HEK293 (cell line): Measurements from ENCODE around the gene LRFN2.
A peak's percentile ranks its signal among the peaks of the same experiment; 100 is the strongest.

ENCODE experiments used
- CTCF ChIA-PET: fragments of 350-600 bp; formaldehyde crosslinking; extraction: SDS; loops from one replicate; lab custom pipeline; 2021; ENCODE audit warnings: antibody characterized with exemption; lab: Yijun Ruan, JAX
- POLR2A ChIA-PET: fragments of 300-600 bp; formaldehyde crosslinking; extraction: SDS; loops from one replicate; lab custom pipeline; 2020; ENCODE audit warnings: antibody characterized with exemption, inconsistent platforms; lab: Yijun Ruan, JAX
- H3K27ac ChIP-seq: fragments of 200-500 bp; sonication (Bioruptor generic); 2 replicates; pipeline ENCODE4 v1.5.1; 2014; ENCODE audit warnings: low read depth, low read length, control low read depth, inconsistent platforms; ENCODE audit errors: extremely low read depth
- H3K36me3 ChIP-seq, 2 experiments: fragments of 200-500 bp in 1 of 2; sonication (Bioruptor generic) in 1 of 2; 1 replicate in 1 of 2; 2 replicates in 1 of 2; pipeline ENCODE4 v1.5.1; 2014 to 2017; ENCODE audit warnings: inconsistent platforms in 2 of 2, low read length in 2 of 2; ENCODE audit not compliant: control insufficient read depth in 2 of 2, insufficient read depth in 1 of 2
- H3K4me1 ChIP-seq: fragments of 200-500 bp; sonication (Bioruptor generic); 2 replicates; pipeline ENCODE4 v1.5.1; 2014; ENCODE audit warnings: mild to moderate bottlenecking, low read length, inconsistent platforms; ENCODE audit not compliant: control insufficient read depth, insufficient read depth
- H3K4me3 ChIP-seq: 2 replicates; pipeline ENCODE4 v1.5.1; 2011; ENCODE audit warnings: low read depth, mild to moderate bottlenecking, control low read depth, low read length, moderate library complexity
- H3K9me3 ChIP-seq: fragments of 200-500 bp; sonication (Bioruptor generic); 2 replicates; pipeline ENCODE4 v1.5.1; 2014; ENCODE audit warnings: low read depth, low read length, inconsistent platforms; ENCODE audit not compliant: control insufficient read depth, insufficient read depth
- BCL11A ChIP-seq: fragments of 450-650 bp; formaldehyde crosslinking; IDR thresholded peaks from 2 replicates; pipeline ENCODE4 v1.5.1; 2016; ENCODE audit warnings: low read depth, missing biosample characterization, missing genetic modification characterization
- GLIS2 ChIP-seq: fragments of 450-650 bp; formaldehyde crosslinking; IDR thresholded peaks from 2 replicates; pipeline ENCODE4 v1.5.1; 2016; ENCODE audit warnings: missing biosample characterization, missing genetic modification characterization
- ZBTB20 ChIP-seq: fragments of 450-650 bp; formaldehyde crosslinking; IDR thresholded peaks from 2 replicates; pipeline ENCODE4 v1.5.1; 2016; ENCODE audit warnings: missing biosample characterization, missing genetic modification characterization
- ZBTB7A ChIP-seq: fragments of 450-650 bp; formaldehyde crosslinking; IDR thresholded peaks from 2 replicates; pipeline ENCODE4 v1.5.1; 2016; ENCODE audit warnings: low read depth, missing biosample characterization, missing genetic modification characterization
- ZFP37 ChIP-seq: fragments of 450-650 bp; formaldehyde crosslinking; IDR thresholded peaks from 2 replicates; pipeline ENCODE4 v1.5.1; 2016; ENCODE audit warnings: missing biosample characterization, missing genetic modification characterization
- ZNF114 ChIP-seq: fragments of 450-650 bp; formaldehyde crosslinking; IDR thresholded peaks from 2 replicates; pipeline ENCODE4 v1.5.0; 2017; ENCODE audit warnings: missing biosample characterization, missing genetic modification characterization
- ZNF311 ChIP-seq: fragments of 450-650 bp; formaldehyde crosslinking; IDR thresholded peaks from 2 replicates; pipeline ENCODE4 v1.5.1; 2017; ENCODE audit warnings: missing biosample characterization, missing genetic modification characterization, borderline replicate concordance
- ZNF335 ChIP-seq: fragments of 450-650 bp; formaldehyde crosslinking; conservative IDR thresholded peaks from 2 replicates; pipeline ENCODE4 v1.5.1; 2016; ENCODE audit warnings: missing biosample characterization, missing genetic modification characterization
- ZNF341 ChIP-seq: fragments of 450-650 bp; formaldehyde crosslinking; IDR thresholded peaks from 2 replicates; pipeline ENCODE4; 2016; ENCODE audit warnings: low read depth, missing biosample characterization, missing genetic modification characterization
- ZNF571 ChIP-seq: fragments of 450-650 bp; formaldehyde crosslinking; IDR thresholded peaks from 2 replicates; pipeline ENCODE4 v1.5.0; 2017; ENCODE audit warnings: missing biosample characterization, missing genetic modification characterization
- ZNF776 ChIP-seq: fragments of 450-650 bp; formaldehyde crosslinking; IDR thresholded peaks from 2 replicates; pipeline ENCODE4 v1.5.0; 2017; ENCODE audit warnings: missing biosample characterization, missing genetic modification characterization, borderline replicate concordance
- ZNF791 ChIP-seq: fragments of 450-650 bp; formaldehyde crosslinking; IDR thresholded peaks from 2 replicates; pipeline ENCODE4 v1.5.1; 2016; ENCODE audit warnings: missing biosample characterization, missing genetic modification characterization
- TF ChIP-seq, protein P1 (sequence below): fragments of 450-650 bp; formaldehyde crosslinking; IDR thresholded peaks from 2 replicates; pipeline ENCODE4 v1.5.1; 2016; ENCODE audit warnings: missing biosample characterization, missing genetic modification characterization, low read depth
- TF ChIP-seq, protein P2 (sequence below): fragments of 450-650 bp; formaldehyde crosslinking; IDR thresholded peaks from 2 replicates; pipeline ENCODE4 v1.5.1; 2017; ENCODE audit warnings: missing biosample characterization, missing genetic modification characterization
- TF ChIP-seq, protein P3 (sequence below): fragments of 450-650 bp; formaldehyde crosslinking; IDR thresholded peaks from 2 replicates; pipeline ENCODE4 v1.5.1; 2016; ENCODE audit warnings: missing biosample characterization, missing genetic modification characterization
- TF ChIP-seq, protein P4 (sequence below): fragments of 450-650 bp; formaldehyde crosslinking; IDR thresholded peaks from 2 replicates; pipeline ENCODE4 v1.5.1; 2016; ENCODE audit warnings: missing biosample characterization, missing genetic modification characterization

The LRFN2 gene

DNA sequence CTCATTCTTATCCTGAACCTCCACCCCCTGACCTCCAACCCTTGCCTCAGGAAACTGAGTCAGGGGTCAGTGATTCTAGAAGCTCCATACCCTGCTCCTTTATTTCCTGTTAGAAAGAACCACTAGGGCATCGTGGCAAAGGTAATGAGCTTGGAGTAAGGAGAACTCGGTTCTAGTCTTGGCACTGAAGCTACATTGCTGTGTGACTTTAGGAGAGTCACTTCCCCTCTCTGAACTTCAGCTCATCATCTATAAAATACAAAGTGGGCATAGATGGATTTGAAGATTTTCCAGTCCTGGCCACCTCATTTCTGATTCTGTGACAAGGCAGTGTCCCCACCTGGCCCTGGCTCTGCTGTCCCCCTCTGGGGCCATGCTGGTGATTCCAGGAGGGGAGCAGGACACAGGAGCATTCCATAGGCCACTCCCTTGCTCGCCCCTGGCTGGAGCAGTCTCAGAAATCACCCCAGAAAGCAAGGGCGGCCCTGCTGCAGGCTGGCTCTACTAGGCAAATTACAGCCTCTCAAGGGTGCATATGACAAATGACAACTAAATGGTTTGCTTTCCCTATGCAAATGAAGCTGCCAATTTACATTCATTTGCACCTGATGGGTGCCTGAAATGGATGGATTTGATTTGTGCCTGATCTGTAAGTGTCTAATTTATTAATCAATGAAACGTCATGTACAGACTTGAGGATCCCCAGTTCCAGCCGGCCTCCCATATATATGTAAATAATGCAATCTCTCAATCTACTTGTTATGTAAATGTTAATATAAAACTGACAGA lies 62.2 kb downstream of the LRFN2 start:
- no peaks in the 10 kb centered on the region for H3K9me3 ChIP-seq
- no peak for TF ChIP-seq ZBTB7A (tag by site-specific recombination)
- TF ChIP-seq BCL11A (tag by site-specific recombination) = no peak
- POLR2A ChIA-PET = no interaction called here
- no peaks in the 10 kb centered on the region for H3K4me1 ChIP-seq
- CTCF ChIA-PET = interaction anchor here (0.5 to 1.1 kb wide), 2 partner anchors 196 to 464 kb away, joined by 3 read pairs; no protein-coding TSS in a partner anchor
- no peaks in the 10 kb centered on the region for H3K36me3 ChIP-seq
- H3K4me3 ChIP-seq = no peak overlapping the region
- H3K27ac ChIP-seq = no peak overlapping the region

DNA sequence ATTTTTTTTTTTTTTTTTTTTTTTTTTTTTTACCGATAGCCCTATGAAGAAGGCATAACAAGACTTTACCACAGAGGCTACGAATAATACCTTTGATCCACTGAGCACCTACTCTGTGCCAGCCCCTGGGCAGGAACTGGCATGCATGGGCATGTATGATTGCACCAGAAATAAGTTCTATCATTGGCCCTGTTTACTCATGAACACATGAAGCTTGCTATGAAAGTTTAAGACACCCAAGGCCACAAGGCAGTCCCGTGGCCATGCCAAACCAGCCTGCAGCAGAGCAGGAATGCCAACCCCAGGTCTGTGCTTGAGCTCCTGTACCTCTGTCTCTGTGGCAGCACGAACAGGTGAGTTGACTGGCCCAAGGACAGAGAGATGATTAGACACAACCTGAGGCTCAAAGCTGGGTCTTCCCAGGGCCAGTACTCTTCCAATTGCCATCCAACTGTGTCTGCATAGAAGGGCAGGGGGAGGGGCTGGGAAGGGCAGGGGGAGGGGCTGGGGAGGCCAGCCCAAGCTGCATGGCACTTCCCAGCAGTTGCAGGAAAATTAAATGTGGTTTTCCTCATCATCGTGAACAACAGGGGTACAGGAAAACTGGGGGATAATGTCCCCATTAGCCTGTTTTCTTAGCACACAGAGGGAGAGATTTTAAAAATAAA lies 63.5 kb downstream of the LRFN2 start:
- H3K27ac ChIP-seq = no peak overlapping the region
- H3K4me3 ChIP-seq = no peak overlapping the region
- ChIA-PET CTCF (no interaction called here), POLR2A (no interaction called here)
- H3K9me3 ChIP-seq = no peaks in the 10 kb centered on the region
- no peaks in the 10 kb centered on the region for H3K4me1 ChIP-seq
- TF ChIP-seq, protein P1, sequence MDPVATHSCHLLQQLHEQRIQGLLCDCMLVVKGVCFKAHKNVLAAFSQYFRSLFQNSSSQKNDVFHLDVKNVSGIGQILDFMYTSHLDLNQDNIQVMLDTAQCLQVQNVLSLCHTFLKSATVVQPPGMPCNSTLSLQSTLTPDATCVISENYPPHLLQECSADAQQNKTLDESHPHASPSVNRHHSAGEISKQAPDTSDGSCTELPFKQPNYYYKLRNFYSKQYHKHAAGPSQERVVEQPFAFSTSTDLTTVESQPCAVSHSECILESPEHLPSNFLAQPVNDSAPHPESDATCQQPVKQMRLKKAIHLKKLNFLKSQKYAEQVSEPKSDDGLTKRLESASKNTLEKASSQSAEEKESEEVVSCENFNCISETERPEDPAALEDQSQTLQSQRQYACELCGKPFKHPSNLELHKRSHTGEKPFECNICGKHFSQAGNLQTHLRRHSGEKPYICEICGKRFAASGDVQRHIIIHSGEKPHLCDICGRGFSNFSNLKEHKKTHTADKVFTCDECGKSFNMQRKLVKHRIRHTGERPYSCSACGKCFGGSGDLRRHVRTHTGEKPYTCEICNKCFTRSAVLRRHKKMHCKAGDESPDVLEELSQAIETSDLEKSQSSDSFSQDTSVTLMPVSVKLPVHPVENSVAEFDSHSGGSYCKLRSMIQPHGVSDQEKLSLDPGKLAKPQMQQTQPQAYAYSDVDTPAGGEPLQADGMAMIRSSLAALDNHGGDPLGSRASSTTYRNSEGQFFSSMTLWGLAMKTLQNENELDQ (tag by site-specific recombination) = no peak
- peak; percentile 33; the same call in 1 of the 2 replicates for TF ChIP-seq ZNF341 (tag by site-specific recombination)
- no peak for TF ChIP-seq ZNF571 (tag by site-specific recombination)
- H3K36me3 ChIP-seq = no peaks in the 10 kb centered on the region

DNA sequence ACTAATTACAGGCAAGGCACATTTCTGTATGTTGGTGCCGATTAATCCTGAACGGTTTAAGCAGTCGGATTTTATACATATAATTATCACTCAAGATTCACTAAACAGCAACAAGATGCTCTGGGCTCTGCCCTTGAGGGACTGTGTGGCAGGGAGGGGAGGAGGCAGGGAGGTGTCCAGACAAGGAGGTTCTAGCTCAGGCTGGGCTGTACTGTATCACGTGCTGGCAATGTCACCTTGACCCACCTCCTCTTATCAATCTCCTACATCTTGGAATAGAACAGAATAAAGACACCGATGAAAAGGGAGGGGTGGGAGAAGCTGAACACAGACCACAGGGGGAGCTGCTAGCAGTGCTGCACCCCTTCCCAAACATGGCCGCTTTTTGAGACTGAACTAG lies 65.7 kb downstream of the LRFN2 start:
- H3K27ac ChIP-seq = no peak overlapping the region
- no peaks in the 10 kb centered on the region for H3K36me3 ChIP-seq
- H3K4me3 ChIP-seq = no peak overlapping the region
- no peaks in the 10 kb centered on the region for H3K9me3 ChIP-seq
- no peaks in the 10 kb centered on the region for H3K4me1 ChIP-seq
- POLR2A ChIA-PET = no interaction called here
- CTCF ChIA-PET = interaction anchor here (0.6 to 1.2 kb wide), 3 partner anchors 29 to 367 kb away, joined by 3 to 5 read pairs (median 4); no protein-coding TSS in a partner anchor
- TF ChIP-seq, protein P2, sequence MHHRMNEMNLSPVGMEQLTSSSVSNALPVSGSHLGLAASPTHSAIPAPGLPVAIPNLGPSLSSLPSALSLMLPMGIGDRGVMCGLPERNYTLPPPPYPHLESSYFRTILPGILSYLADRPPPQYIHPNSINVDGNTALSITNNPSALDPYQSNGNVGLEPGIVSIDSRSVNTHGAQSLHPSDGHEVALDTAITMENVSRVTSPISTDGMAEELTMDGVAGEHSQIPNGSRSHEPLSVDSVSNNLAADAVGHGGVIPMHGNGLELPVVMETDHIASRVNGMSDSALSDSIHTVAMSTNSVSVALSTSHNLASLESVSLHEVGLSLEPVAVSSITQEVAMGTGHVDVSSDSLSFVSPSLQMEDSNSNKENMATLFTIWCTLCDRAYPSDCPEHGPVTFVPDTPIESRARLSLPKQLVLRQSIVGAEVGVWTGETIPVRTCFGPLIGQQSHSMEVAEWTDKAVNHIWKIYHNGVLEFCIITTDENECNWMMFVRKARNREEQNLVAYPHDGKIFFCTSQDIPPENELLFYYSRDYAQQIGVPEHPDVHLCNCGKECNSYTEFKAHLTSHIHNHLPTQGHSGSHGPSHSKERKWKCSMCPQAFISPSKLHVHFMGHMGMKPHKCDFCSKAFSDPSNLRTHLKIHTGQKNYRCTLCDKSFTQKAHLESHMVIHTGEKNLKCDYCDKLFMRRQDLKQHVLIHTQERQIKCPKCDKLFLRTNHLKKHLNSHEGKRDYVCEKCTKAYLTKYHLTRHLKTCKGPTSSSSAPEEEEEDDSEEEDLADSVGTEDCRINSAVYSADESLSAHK (tag by site-specific recombination) = no peak
- TF ChIP-seq ZNF311 (tag by site-specific recombination) = no peak
- TF ChIP-seq, protein P3, sequence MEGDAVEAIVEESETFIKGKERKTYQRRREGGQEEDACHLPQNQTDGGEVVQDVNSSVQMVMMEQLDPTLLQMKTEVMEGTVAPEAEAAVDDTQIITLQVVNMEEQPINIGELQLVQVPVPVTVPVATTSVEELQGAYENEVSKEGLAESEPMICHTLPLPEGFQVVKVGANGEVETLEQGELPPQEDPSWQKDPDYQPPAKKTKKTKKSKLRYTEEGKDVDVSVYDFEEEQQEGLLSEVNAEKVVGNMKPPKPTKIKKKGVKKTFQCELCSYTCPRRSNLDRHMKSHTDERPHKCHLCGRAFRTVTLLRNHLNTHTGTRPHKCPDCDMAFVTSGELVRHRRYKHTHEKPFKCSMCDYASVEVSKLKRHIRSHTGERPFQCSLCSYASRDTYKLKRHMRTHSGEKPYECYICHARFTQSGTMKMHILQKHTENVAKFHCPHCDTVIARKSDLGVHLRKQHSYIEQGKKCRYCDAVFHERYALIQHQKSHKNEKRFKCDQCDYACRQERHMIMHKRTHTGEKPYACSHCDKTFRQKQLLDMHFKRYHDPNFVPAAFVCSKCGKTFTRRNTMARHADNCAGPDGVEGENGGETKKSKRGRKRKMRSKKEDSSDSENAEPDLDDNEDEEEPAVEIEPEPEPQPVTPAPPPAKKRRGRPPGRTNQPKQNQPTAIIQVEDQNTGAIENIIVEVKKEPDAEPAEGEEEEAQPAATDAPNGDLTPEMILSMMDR (tag by site-specific recombination) = no peak
- no peak for TF ChIP-seq ZFP37
- no peak for TF ChIP-seq ZBTB20 (tag by site-specific recombination)
- TF ChIP-seq, protein P4, sequence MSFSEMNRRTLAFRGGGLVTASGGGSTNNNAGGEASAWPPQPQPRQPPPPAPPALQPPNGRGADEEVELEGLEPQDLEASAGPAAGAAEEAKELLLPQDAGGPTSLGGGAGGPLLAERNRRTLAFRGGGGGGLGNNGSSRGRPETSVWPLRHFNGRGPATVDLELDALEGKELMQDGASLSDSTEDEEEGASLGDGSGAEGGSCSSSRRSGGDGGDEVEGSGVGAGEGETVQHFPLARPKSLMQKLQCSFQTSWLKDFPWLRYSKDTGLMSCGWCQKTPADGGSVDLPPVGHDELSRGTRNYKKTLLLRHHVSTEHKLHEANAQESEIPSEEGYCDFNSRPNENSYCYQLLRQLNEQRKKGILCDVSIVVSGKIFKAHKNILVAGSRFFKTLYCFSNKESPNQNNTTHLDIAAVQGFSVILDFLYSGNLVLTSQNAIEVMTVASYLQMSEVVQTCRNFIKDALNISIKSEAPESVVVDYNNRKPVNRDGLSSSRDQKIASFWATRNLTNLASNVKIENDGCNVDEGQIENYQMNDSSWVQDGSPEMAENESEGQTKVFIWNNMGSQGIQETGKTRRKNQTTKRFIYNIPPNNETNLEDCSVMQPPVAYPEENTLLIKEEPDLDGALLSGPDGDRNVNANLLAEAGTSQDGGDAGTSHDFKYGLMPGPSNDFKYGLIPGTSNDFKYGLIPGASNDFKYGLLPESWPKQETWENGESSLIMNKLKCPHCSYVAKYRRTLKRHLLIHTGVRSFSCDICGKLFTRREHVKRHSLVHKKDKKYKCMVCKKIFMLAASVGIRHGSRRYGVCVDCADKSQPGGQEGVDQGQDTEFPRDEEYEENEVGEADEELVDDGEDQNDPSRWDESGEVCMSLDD (tag by site-specific recombination) = no peak
- no peak for TF ChIP-seq ZNF791 (tag by site-specific recombination)
- TF ChIP-seq ZNF114 (tag by site-specific recombination) = no peak
- no peak for TF ChIP-seq ZNF776 (tag by site-specific recombination)
- no peak for TF ChIP-seq GLIS2 (tag by site-specific recombination)
- no peak for TF ChIP-seq ZNF335 (tag by site-specific recombination)
